OCI-LY7 (cell line): ENCODE measurements around the gene FAM177A1. TPM values are rescaled to one million over a fixed set of nuclear protein-coding genes. Genes with fewer than 3 reads are reported as not detected.

ENCODE experiments used
- BruUV-seq: library from RNA; stranded (reverse); fragments of 400-500 nt; replicated peaks from 2 replicates; lab custom pipeline; 2021; lab: Mats Ljungman, UMichigan
- CTCF ChIA-PET: fragments of 300-600 bp; sonication (Branson Sonifier 250); formaldehyde crosslinking; loops from one replicate; lab custom pipeline; 2022; ENCODE audit warnings: antibody characterized with exemption; ENCODE audit not compliant: unreplicated experiment; lab: Charles Lee
- POLR2A ChIA-PET: fragments of 300-600 bp; sonication (Branson Sonifier 250); formaldehyde crosslinking; loops from one replicate; lab custom pipeline; 2022; ENCODE audit warnings: antibody characterized with exemption; lab: Charles Lee
- DNase-seq: peaks from one replicate; pipeline ENCODE4 v3.0.0-alpha.2; 2015; ENCODE audit warnings: low spot score
- H2AFZ ChIP-seq: fragments of 200-600 bp; sonication (generic), shearing (Covaris generic); 2 replicates; pipeline ENCODE4 v1.6.1; 2014; ENCODE audit warnings: mild to moderate bottlenecking, antibody characterized with exemption, low read length, moderate library complexity
- H3K27ac ChIP-seq: fragments of 200-600 bp; sonication (generic); 2 replicates; pipeline ENCODE4 v1.5.1; 2014; ENCODE audit warnings: mixed run types, low read depth, mild to moderate bottlenecking, moderate library complexity, low read length, inconsistent platforms; ENCODE audit not compliant: poor library complexity, severe bottlenecking
- H3K36me3 ChIP-seq: fragments of 200-600 bp; sonication (generic); 2 replicates; pipeline ENCODE4 v1.6.1; 2014; ENCODE audit warnings: mild to moderate bottlenecking, antibody characterized with exemption, low read length, moderate library complexity, mixed read lengths; ENCODE audit not compliant: insufficient read depth
- H3K4me1 ChIP-seq: fragments of 200-600 bp; sonication (generic); 2 replicates; pipeline ENCODE4 v1.5.1; 2014; ENCODE audit warnings: mild to moderate bottlenecking, low read length; ENCODE audit not compliant: insufficient read depth, poor library complexity, severe bottlenecking
- H3K4me2 ChIP-seq: fragments of 200-600 bp; sonication (generic); 2 replicates; pipeline ENCODE4 v1.6.1; 2014; ENCODE audit warnings: mild to moderate bottlenecking, low read length
- H3K4me3 ChIP-seq: fragments of 200-600 bp; sonication (generic); 2 replicates; pipeline ENCODE4 v1.5.1; 2014; ENCODE audit warnings: mild to moderate bottlenecking, low read depth, low read length; ENCODE audit not compliant: poor library complexity, severe bottlenecking
- H3K79me2 ChIP-seq: fragments of 200-600 bp; sonication (generic); 2 replicates; pipeline ENCODE4 v1.6.1; 2016; ENCODE audit warnings: low read depth, mild to moderate bottlenecking, low read length, moderate library complexity, mixed read lengths; ENCODE audit not compliant: insufficient read depth
- H3K9me2 ChIP-seq: fragments of 200-600 bp; sonication (generic); 2 replicates; pipeline ENCODE4 v1.6.1; 2016; ENCODE audit warnings: mild to moderate bottlenecking, low read length, mixed read lengths; ENCODE audit not compliant: insufficient read depth
- H3K9me3 ChIP-seq: fragments of 200-600 bp; sonication (generic); 2 replicates; pipeline ENCODE4 v1.6.1; 2014; ENCODE audit warnings: mild to moderate bottlenecking, mixed run types, low read length, mixed read lengths
- H4K20me1 ChIP-seq: fragments of 200-600 bp; sonication (generic); 2 replicates; pipeline ENCODE4 v1.6.1; 2014; ENCODE audit warnings: mild to moderate bottlenecking, antibody characterized with exemption, low read length, moderate library complexity, mixed read lengths; ENCODE audit not compliant: insufficient read depth
- EZH2phosphoT487 ChIP-seq: fragments of 200-600 bp; sonication (generic); IDR thresholded peaks from 2 replicates; pipeline ENCODE4 v1.6.1; 2018; ENCODE audit warnings: low read depth, borderline replicate concordance, mild to moderate bottlenecking, mixed run types, antibody characterized with exemption, low read length, moderate library complexity, mixed read lengths
- intact Hi-C: fragments of 100-400 bp; cut with micrococcal nuclease; formaldehyde crosslinking; loops from one replicate; pipeline ENCODE4 v1.10.0; 2022; ENCODE audit not compliant: unreplicated experiment
- total RNA-seq, 2 experiments: library from RNA; depleted of rRNA in 1 of 2; stranded (reverse); fragments of >200 nt in 1 of 2; shearing (Covaris generic) in 1 of 2; gene quantifications; 2 replicates each; pipeline ENCODE4 v1.2.3, GENCODE V29; 2014 to 2022
- TF ChIP-seq, protein P1 (sequence below): fragments of 200-600 bp; sonication (generic); conservative IDR thresholded peaks from 2 replicates; pipeline ENCODE4 v1.5.1; 2014; ENCODE audit warnings: mild to moderate bottlenecking, antibody characterized with exemption, low read length, moderate library complexity, mixed read lengths

The FAM177A1 gene
- total RNA-seq, 2 experiments from 2014 or later = 17.3 to 31.8 TPM

DNA sequence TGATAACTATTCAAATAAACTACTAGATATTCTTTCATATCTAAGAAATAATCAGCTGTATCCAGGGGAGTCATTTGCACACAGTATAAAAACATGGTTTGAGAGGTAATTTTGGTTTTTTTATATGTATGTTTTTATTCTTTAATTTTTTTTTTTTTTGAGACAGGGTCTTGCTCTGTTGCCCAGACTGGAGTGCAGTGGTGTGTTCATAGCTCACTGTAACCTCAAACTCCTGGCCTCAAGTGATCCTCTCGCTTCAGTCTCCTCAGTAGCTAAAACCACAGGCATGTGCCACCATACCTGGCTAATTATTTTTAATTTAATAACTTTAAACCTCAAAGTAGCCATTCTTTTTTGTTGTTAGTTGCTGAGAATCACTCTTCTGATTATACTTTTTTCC, 78.1 kb downstream of the FAM177A1 start:
- ChIA-PET POLR2A (interaction anchor here (0.6 to 4.1 kb wide), 12 partner anchors 10 to 482 kb away, joined by 3 to 19 read pairs (median 4); partner anchors contain the start of genes FAM177A1 and PSMA6), CTCF (interaction anchor here (1.1 kb wide), 1 partner anchor 12 kb away, joined by 3 read pairs; no protein-coding TSS in a partner anchor)
- H4K20me1 ChIP-seq = no peaks in the 10 kb centered on the region
- no peaks in the 10 kb centered on the region for H3K9me3 ChIP-seq
- H3K27ac ChIP-seq = peak overlapping the region; percentile 81
- H3K9me2 ChIP-seq = no peaks in the 10 kb centered on the region
- peak overlapping the region; percentile 89 for H3K4me2 ChIP-seq
- no peak for DNase-seq
- no peak for TF ChIP-seq EZH2phosphoT487
- TF ChIP-seq, protein P1, sequence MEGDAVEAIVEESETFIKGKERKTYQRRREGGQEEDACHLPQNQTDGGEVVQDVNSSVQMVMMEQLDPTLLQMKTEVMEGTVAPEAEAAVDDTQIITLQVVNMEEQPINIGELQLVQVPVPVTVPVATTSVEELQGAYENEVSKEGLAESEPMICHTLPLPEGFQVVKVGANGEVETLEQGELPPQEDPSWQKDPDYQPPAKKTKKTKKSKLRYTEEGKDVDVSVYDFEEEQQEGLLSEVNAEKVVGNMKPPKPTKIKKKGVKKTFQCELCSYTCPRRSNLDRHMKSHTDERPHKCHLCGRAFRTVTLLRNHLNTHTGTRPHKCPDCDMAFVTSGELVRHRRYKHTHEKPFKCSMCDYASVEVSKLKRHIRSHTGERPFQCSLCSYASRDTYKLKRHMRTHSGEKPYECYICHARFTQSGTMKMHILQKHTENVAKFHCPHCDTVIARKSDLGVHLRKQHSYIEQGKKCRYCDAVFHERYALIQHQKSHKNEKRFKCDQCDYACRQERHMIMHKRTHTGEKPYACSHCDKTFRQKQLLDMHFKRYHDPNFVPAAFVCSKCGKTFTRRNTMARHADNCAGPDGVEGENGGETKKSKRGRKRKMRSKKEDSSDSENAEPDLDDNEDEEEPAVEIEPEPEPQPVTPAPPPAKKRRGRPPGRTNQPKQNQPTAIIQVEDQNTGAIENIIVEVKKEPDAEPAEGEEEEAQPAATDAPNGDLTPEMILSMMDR = no peak
- BruUV-seq = no TSS peak
- H3K4me1 ChIP-seq = peaks cover 44% of the 10 kb centered on the region
- intact Hi-C loops = loop anchor here (5.0 kb wide), 3 partner anchors 283 to 683 kb away; partner anchors contain the start of genes CFL2 and RALGAPA1
- H3K4me3 ChIP-seq = peak overlapping the region; percentile 85
- H3K36me3 ChIP-seq = peaks cover 31% of the 10 kb centered on the region
- H2AFZ ChIP-seq = no peak overlapping the region
- H3K79me2 ChIP-seq = peaks cover 78% of the 10 kb centered on the region

Other genes with a start within 250 kb of the FAM177A1 start
- gene BAZ1A, start 170.9 kb upstream of the FAM177A1 start, total RNA-seq (2014; rRNA removed; shearing (Covaris generic)) = 39.6 and 42.2 TPM in 2 replicates
- 58.6 and 58.7 TPM in 2 replicates for gene BAZ1A, start 170.9 kb upstream of the FAM177A1 start, total RNA-seq (2022)
- gene SRP54, start 63.3 kb upstream of the FAM177A1 start, total RNA-seq (2014; rRNA removed; shearing (Covaris generic)) = 50.9 and 53.8 TPM in 2 replicates
- 81.9 and 86.0 TPM in 2 replicates for gene SRP54, start 63.3 kb upstream of the FAM177A1 start, total RNA-seq (2022)
- gene PPP2R3C, start 75.7 kb downstream of the FAM177A1 start, total RNA-seq (2014; rRNA removed; shearing (Covaris generic)) = 50.8 and 59.4 TPM in 2 replicates
- 42.2 and 47.4 TPM in 2 replicates for gene PPP2R3C, start 75.7 kb downstream of the FAM177A1 start, total RNA-seq (2022)
- 38.7 and 52.2 TPM in 2 replicates for gene PRORP, start 76.3 kb downstream of the FAM177A1 start, total RNA-seq (2014; rRNA removed; shearing (Covaris generic))
- gene PRORP, start 76.3 kb downstream of the FAM177A1 start, total RNA-seq (2022) = 45.2 and 53.6 TPM in 2 replicates
- 208 and 216 TPM in 2 replicates for gene PSMA6, start 246.1 kb downstream of the FAM177A1 start, total RNA-seq (2014; rRNA removed; shearing (Covaris generic))
- gene PSMA6, start 246.1 kb downstream of the FAM177A1 start, total RNA-seq (2022) = 249 and 267 TPM in 2 replicates